ENCODE measurements around the gene RAB25. TPM values are rescaled to one million over a fixed set of nuclear protein-coding genes. Genes with fewer than 3 reads are reported as not detected.

The RAB25 gene
- total and polyA plus RNA-seq, 2 of the 13 experiments (the other 11 are each of a cell fraction or from before 2014, with no cell fraction given): 0.20 to 0.22 TPM

DNA sequence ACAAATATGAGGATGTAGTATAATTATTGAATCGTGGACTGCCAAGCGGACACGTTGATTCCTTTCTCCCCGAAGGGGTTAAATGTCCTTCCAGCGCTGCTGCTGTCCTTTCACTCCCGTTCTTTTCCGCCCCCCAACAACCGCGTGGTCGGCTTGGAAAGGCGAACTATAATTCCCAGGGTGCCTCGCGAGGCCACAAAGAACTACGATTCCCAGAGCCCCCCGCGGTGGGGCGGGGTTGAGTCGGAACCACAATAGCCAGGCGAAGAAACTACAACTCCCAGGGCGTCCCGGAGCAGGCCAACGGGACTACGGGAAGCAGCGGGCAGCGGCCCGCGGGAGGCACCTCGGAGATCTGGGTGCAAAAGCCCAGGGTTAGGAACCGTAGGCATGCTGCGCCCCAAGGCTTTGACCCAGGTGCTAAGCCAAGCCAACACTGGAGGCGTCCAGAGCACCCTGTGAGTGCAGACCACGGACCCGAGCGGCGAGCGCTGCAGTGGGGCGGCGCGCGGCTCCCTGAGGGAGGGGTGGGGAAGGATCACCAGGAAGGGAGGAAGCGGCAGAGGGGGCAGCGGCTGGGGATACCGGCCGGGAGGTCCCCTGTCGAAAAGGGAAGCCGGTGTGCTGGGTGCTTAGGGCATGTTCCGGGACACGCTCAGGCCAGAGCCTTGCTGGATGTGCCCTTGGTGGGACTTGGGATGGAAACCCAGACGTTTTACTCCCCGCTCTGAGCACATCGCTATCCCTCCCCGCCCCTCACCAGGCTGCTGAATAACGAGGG is 6.3 kb upstream of the RAB25 start, which contains the start of gene LAMTOR2 (continued):
- TF ChIP-seq ZMYM4 (CRISPR knock-in tag; IDR thresholded peaks at IDR 0.05): peak; percentile 78
- no peak for TF ChIP-seq NBN (conservative IDR thresholded peaks at IDR 0.05)
- TF ChIP-seq PTBP1 (IDR thresholded peaks at IDR 0.05; ENCODE audit: low read depth, low read length, poor library complexity, severe bottlenecking): no peak
- TF ChIP-seq ZC3H4 (CRISPR knock-in tag; IDR thresholded peaks at IDR 0.05; ENCODE audit: borderline replicate concordance): 0 out of 2 replicates have a peak, but pooled peaks have one; percentile 8
- peak; percentile 51; the same call in 1 of the 2 replicates for TF ChIP-seq CREB1 (IDR thresholded peaks at IDR 0.05)
- peak; percentile 93 for TF ChIP-seq CREB1 (CRISPR knock-in tag; IDR thresholded peaks at IDR 0.05)
- no peak for TF ChIP-seq ZNF746 (CRISPR knock-in tag; IDR thresholded peaks at IDR 0.05)
- peak; percentile 60; the same call in 1 of the 2 replicates for TF ChIP-seq NFATC3 (CRISPR knock-in tag; IDR thresholded peaks at IDR 0.05)
- TF ChIP-seq SALL2 (CRISPR knock-in tag; IDR thresholded peaks at IDR 0.05): peak; percentile 72; the same call in 1 of the 2 replicates
- TF ChIP-seq ZNF101 (CRISPR knock-in tag; IDR thresholded peaks at IDR 0.05; ENCODE audit: borderline replicate concordance, low read depth): no peak
- no peak; the same call in 1 of the 2 replicates for TF ChIP-seq ZNF710 (CRISPR knock-in tag; IDR thresholded peaks at IDR 0.05; ENCODE audit: borderline replicate concordance)
- no peak for TF ChIP-seq MLLT10 (CRISPR knock-in tag; IDR thresholded peaks at IDR 0.05)
- peak; percentile 9; the same call in 1 of the 2 replicates for TF ChIP-seq ZNF12 (CRISPR knock-in tag; IDR thresholded peaks at IDR 0.05)
- TF ChIP-seq ATF7-NPFF (CRISPR knock-in tag; IDR thresholded peaks at IDR 0.05; ENCODE audit: low read depth): peak; percentile 67; the same call in 1 of the 2 replicates
- no peak for TF ChIP-seq GZF1 (CRISPR knock-in tag; IDR thresholded peaks at IDR 0.05)
- TF ChIP-seq RORA (CRISPR knock-in tag; IDR thresholded peaks at IDR 0.05): no peak
- peak; percentile 93 for TF ChIP-seq ZSCAN25 (CRISPR knock-in tag; IDR thresholded peaks at IDR 0.05)
- TF ChIP-seq ZNF703 (CRISPR knock-in tag; IDR thresholded peaks at IDR 0.05; ENCODE audit: borderline replicate concordance): no peak
- TF ChIP-seq, protein P1, sequence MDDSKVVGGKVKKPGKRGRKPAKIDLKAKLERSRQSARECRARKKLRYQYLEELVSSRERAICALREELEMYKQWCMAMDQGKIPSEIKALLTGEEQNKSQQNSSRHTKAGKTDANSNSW (CRISPR knock-in tag; IDR thresholded peaks at IDR 0.05; ENCODE audit: borderline replicate concordance): no peak
- TF ChIP-seq REPIN1 (CRISPR knock-in tag; IDR thresholded peaks at IDR 0.05; ENCODE audit: borderline replicate concordance, low read depth): peak; percentile 49; the same call in 1 of the 2 replicates
